ENCODE measurements around the gene TIAM1.

TIAM1 gene

GRCh38 chr21:31358158-31358557 lies 14.1 kb upstream of the TIAM1 start:
- no peak for DNase-seq
- intact Hi-C loops (cut with DNase I): no loop called here

- intact Hi-C loops (cut with DNase I): no loop called here
- no peak for DNase-seq
Measured at GRCh38 chr21:31356440-31356839, 12.4 kb upstream of the TIAM1 start.

- intact Hi-C loops (cut with DNase I): no loop called here
- no peak for DNase-seq
Measured at GRCh38 chr21:31354604-31355443, 10.8 kb upstream of the TIAM1 start.

- intact Hi-C loops (cut with DNase I): no loop called here
- no peak for DNase-seq
Measured at GRCh38 chr21:31354122-31354521, 10.1 kb upstream of the TIAM1 start.

GRCh38 chr21:31352836-31353235 lies 8.8 kb upstream of the TIAM1 start:
- DNase-seq: no peak
- intact Hi-C loops (cut with DNase I): no loop called here

GRCh38 chr21:31351960-31352359 lies 7.9 kb upstream of the TIAM1 start:
- intact Hi-C loops (cut with DNase I): no loop called here
- DNase-seq: no peak

GRCh38 chr21:31351438-31351837 lies 7.4 kb upstream of the TIAM1 start:
- DNase-seq: no peak

GRCh38 chr21:31349208-31349607 lies 5.1 kb upstream of the TIAM1 start:
- intact Hi-C loops (cut with DNase I): loop anchor here (5.0 to 10.0 kb wide), 3 partner anchors 106 to 208 kb away; no protein-coding TSS in a partner anchor

More at GRCh38 chr21:31351438-31351837, 7.4 kb upstream of the TIAM1 start:
- intact Hi-C loops (cut with DNase I): no loop called here

GRCh38 chr21:31348188-31348587 lies 4.1 kb upstream of the TIAM1 start:
- DNase-seq: no peak
- intact Hi-C loops (cut with DNase I): loop anchor here (5.0 to 10.0 kb wide), 3 partner anchors 107 to 209 kb away; no protein-coding TSS in a partner anchor

More at GRCh38 chr21:31349208-31349607, 5.1 kb upstream of the TIAM1 start:
- no peak for DNase-seq

- DNase-seq: no peak
- intact Hi-C loops (cut with DNase I): loop anchor here (5.0 to 10.0 kb wide), 3 partner anchors 107 to 210 kb away; no protein-coding TSS in a partner anchor
Measured at GRCh38 chr21:31347435-31348032, 3.5 kb upstream of the TIAM1 start.

GRCh38 chr21:31346256-31346821 lies 2.3 kb upstream of the TIAM1 start:
- no peak for DNase-seq
- intact Hi-C loops (cut with DNase I): loop anchor here (5.0 to 10.0 kb wide), 3 partner anchors 108 to 211 kb away; no protein-coding TSS in a partner anchor

GRCh38 chr21:31345136-31345535 lies 1.1 kb upstream of the TIAM1 start:
- intact Hi-C loops (cut with DNase I): loop anchor here (5.0 to 10.0 kb wide), 3 partner anchors 110 to 212 kb away; no protein-coding TSS in a partner anchor
- DNase-seq: no peak

GRCh38 chr21:31343030-31343510 lies 991 bp downstream of the TIAM1 start:
- DNase-seq: no peak
- intact Hi-C loops (cut with DNase I): loop anchor here (10.0 kb wide), 2 partner anchors 112 to 118 kb away; no protein-coding TSS in a partner anchor

- DNase-seq: no peak
- intact Hi-C loops (cut with DNase I): loop anchor here (10.0 kb wide), 2 partner anchors 112 to 118 kb away; no protein-coding TSS in a partner anchor
Measured at GRCh38 chr21:31342348-31342747, 1.7 kb downstream of the TIAM1 start.

GRCh38 chr21:31340942-31341487 lies 3.0 kb downstream of the TIAM1 start:
- no peak for DNase-seq
- intact Hi-C loops (cut with DNase I): loop anchor here (10.0 kb wide), 2 partner anchors 114 to 116 kb away; no protein-coding TSS in a partner anchor

GRCh38 chr21:31340514-31340913 lies 3.5 kb downstream of the TIAM1 start:
- intact Hi-C loops (cut with DNase I): loop anchor here (10.0 kb wide), 2 partner anchors 114 to 116 kb away; no protein-coding TSS in a partner anchor

GRCh38 chr21:31339721-31340120 lies 4.3 kb downstream of the TIAM1 start:
- intact Hi-C loops (cut with DNase I): loop anchor here (10.0 kb wide), 2 partner anchors 115 kb away; no protein-coding TSS in a partner anchor
- DNase-seq: no peak

More at GRCh38 chr21:31340514-31340913, 3.5 kb downstream of the TIAM1 start:
- DNase-seq: no peak

GRCh38 chr21:31338908-31339368 lies 5.1 kb downstream of the TIAM1 start:
- no peak for DNase-seq
- intact Hi-C loops (cut with DNase I): no loop called here

GRCh38 chr21:31337996-31338907 lies 5.8 kb downstream of the TIAM1 start:
- intact Hi-C loops (cut with DNase I): no loop called here
- DNase-seq: no peak
